Glutamatergic neuron (in vitro differentiated cells): Measurements from ENCODE around the gene PRMT7. TPM values are rescaled to one million over a fixed set of nuclear protein-coding genes. Genes with fewer than 3 reads are reported as not detected.

Experiments used
- DNase-seq: peaks from one replicate; pipeline ENCODE4 v3.0.0; 2022
- H3K27ac Mint-ChIP-seq: one replicate; pipeline ENCODE4 v1.8.0; 2020; ENCODE audit warnings: mild to moderate bottlenecking, mixed read lengths, inconsistent platforms; ENCODE audit not compliant: unreplicated experiment
- H3K27me3 Mint-ChIP-seq: one replicate; pipeline ENCODE4 v1.8.0; 2020; ENCODE audit warnings: mild to moderate bottlenecking, moderate library complexity, mixed read lengths, inconsistent platforms; ENCODE audit not compliant: unreplicated experiment
- H3K36me3 Mint-ChIP-seq: one replicate; pipeline ENCODE4 v1.8.0; 2020; ENCODE audit warnings: mild to moderate bottlenecking, mixed read lengths, inconsistent platforms; ENCODE audit not compliant: unreplicated experiment
- H3K4me1 Mint-ChIP-seq: one replicate; pipeline ENCODE4 v1.8.0; 2020; ENCODE audit warnings: mild to moderate bottlenecking, low read depth, mixed read lengths, inconsistent platforms; ENCODE audit not compliant: unreplicated experiment
- H3K4me3 Mint-ChIP-seq: one replicate; pipeline ENCODE4 v1.8.0; 2020; ENCODE audit warnings: mild to moderate bottlenecking, mixed read lengths, inconsistent platforms; ENCODE audit not compliant: unreplicated experiment
- H3K9me3 Mint-ChIP-seq: one replicate; pipeline ENCODE4 v1.8.0; 2020; ENCODE audit warnings: mild to moderate bottlenecking, moderate library complexity, mixed read lengths, inconsistent platforms; ENCODE audit not compliant: unreplicated experiment
- CTCF ChIP-seq: fragments of 200-600 bp; sonication (generic); IDR thresholded peaks from one replicate; pipeline ENCODE4 v1.5.0; 2021; ENCODE audit not compliant: partially characterized antibody, unreplicated experiment
- total RNA-seq: library from RNA; stranded (reverse); fragmentation: NEBNext Ultra II Directional; extraction: Animal tissue kit (Norgen Biotek cat#: 25700); gene quantifications from one replicate; pipeline ENCODE4 v1.2.1, GENCODE V29; 2021; ENCODE audit not compliant: unreplicated experiment

The PRMT7 gene
- total RNA-seq, 1 donor from 2014 or later, result 62.7 TPM

- H3K9me3 Mint-ChIP-seq, result peaks cover 3% of the 10 kb centered on the region
- H3K36me3 Mint-ChIP-seq, result no peaks in the 10 kb centered on the region
- H3K27me3 Mint-ChIP-seq, result peaks cover 13% of the 10 kb centered on the region
- no peak for TF ChIP-seq CTCF
- no peak for DNase-seq
- H3K4me1 Mint-ChIP-seq, result peaks cover 25% of the 10 kb centered on the region
- H3K27ac Mint-ChIP-seq, result peak overlapping the region; percentile 90
- H3K4me3 Mint-ChIP-seq, result peak overlapping the region; percentile 95
Observed at GRCh38 chr16:68265078-68265920, 45.5 kb upstream of the PRMT7 start.

- peak overlapping the region; percentile 82 for H3K27ac Mint-ChIP-seq
Observed at GRCh38 chr16:68267612-68268405, 43.0 kb upstream of the PRMT7 start.

GRCh38 chr16:68269793-68270192 lies 41.0 kb upstream of the PRMT7 start:
- H3K4me3 Mint-ChIP-seq, result no peak overlapping the region
- no peak for TF ChIP-seq CTCF
- no peak overlapping the region for H3K27ac Mint-ChIP-seq
- peaks cover 11% of the 10 kb centered on the region for H3K27me3 Mint-ChIP-seq
- no peaks in the 10 kb centered on the region for H3K9me3 Mint-ChIP-seq
- peaks cover 25% of the 10 kb centered on the region for H3K4me1 Mint-ChIP-seq
- no peak for DNase-seq
- no peaks in the 10 kb centered on the region for H3K36me3 Mint-ChIP-seq

More at GRCh38 chr16:68267612-68268405, 43.0 kb upstream of the PRMT7 start:
- Mint-ChIP-seq H3K27me3 (peaks cover 16% of the 10 kb centered on the region), H3K4me1 (peaks cover 25% of the 10 kb centered on the region), H3K36me3 (no peaks in the 10 kb centered on the region), H3K9me3 (no peaks in the 10 kb centered on the region), H3K4me3 (peak overlapping the region; percentile 82)
- no peak for TF ChIP-seq CTCF
- peak; percentile 26 for DNase-seq

GRCh38 chr16:68270353-68270752 lies 40.5 kb upstream of the PRMT7 start:
- no peak for DNase-seq
- Mint-ChIP-seq H3K4me1 (peaks cover 22% of the 10 kb centered on the region), H3K4me3 (no peak overlapping the region), H3K36me3 (no peaks in the 10 kb centered on the region), H3K27ac (no peak overlapping the region), H3K9me3 (no peaks in the 10 kb centered on the region), H3K27me3 (peaks cover 5% of the 10 kb centered on the region)
- no peak for TF ChIP-seq CTCF
